GM10266 (cell line): Measurements from ENCODE around the gene TBC1D10B.
A peak's percentile ranks its signal among the peaks of the same experiment; 100 is the strongest.

Experiments
- DNase-seq: peaks from one replicate; pipeline ENCODE4 v3.0.0; 2012; ENCODE audit errors: extremely low spot score
- TF ChIP-seq, protein P1 (sequence below): IDR thresholded peaks from 2 replicates; pipeline ENCODE4 v1.5.1; 2012; ENCODE audit warnings: mild to moderate bottlenecking, low read depth; ENCODE audit not compliant: control insufficient read depth, insufficient read depth; ENCODE audit errors: missing control alignments

The TBC1D10B gene

DNA sequence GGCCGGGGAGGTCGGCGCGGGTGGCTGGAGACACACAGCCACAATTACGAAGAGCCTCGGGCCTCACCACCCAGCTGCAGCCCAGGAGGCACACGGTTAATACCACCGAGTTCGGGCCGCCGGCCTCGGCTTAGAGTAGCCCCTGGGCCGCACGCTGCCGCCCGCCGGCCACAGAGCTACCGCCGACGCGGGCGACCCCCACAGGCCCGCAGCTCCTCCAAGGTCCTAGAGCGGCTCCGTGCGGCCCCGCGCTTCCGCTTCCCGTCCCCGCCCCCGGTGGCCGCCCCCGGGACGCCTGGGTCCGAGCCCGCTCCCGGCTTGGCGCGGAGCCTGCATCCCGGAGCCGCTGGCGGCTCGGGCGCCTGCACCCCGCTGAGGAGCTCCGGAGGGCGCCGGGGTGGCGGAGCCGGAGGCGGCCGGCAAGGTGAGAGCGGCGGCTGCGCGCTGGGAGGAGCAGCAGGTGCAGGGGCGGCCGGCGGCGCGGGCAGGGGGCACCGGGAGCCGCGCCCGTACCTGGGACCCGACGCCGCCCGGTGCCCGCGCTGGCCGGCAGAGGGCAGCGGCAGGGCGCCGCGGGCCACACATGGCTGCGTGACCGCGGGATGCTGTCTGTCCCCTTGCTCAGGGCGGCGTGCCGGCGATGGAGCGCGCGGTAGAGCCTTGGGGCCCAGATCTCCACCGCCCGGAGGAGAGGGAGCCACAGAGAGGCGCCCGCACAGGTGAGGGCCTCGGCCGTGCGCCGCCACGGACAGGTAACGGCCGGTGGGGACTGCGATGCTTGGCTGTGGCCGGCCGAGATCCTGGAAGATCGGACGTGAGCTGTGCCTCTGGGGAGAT lies 25.1 kb upstream of the TBC1D10B start, which contains the start of gene ZNF48:
ZNF48 (plus strand) TSS at position 266 of the 837 bp plus-strand sequence; CDS start at position 641, 375 bp downstream.
- DNase-seq, result peak; percentile 85
- TF ChIP-seq, protein P1, sequence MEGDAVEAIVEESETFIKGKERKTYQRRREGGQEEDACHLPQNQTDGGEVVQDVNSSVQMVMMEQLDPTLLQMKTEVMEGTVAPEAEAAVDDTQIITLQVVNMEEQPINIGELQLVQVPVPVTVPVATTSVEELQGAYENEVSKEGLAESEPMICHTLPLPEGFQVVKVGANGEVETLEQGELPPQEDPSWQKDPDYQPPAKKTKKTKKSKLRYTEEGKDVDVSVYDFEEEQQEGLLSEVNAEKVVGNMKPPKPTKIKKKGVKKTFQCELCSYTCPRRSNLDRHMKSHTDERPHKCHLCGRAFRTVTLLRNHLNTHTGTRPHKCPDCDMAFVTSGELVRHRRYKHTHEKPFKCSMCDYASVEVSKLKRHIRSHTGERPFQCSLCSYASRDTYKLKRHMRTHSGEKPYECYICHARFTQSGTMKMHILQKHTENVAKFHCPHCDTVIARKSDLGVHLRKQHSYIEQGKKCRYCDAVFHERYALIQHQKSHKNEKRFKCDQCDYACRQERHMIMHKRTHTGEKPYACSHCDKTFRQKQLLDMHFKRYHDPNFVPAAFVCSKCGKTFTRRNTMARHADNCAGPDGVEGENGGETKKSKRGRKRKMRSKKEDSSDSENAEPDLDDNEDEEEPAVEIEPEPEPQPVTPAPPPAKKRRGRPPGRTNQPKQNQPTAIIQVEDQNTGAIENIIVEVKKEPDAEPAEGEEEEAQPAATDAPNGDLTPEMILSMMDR, result peak; percentile 69

GRCh38 chr16:30394592-30395154 lies 24.4 kb upstream of the TBC1D10B start:
- no peak for DNase-seq
- TF ChIP-seq, protein P1, result no peak

- DNase-seq, result no peak
- TF ChIP-seq, protein P1, result no peak
Observed at GRCh38 chr16:30383521-30383920, 13.2 kb upstream of the TBC1D10B start.

- TF ChIP-seq, protein P1, result no peak
- peak; percentile 72 for DNase-seq
Observed at GRCh38 chr16:30382111-30382881, 12.0 kb upstream of the TBC1D10B start, which contains the start of gene SEPTIN1. Gene SEPTIN1, minus strand, starts transcription at chr16:30382561. Its CDS starts 19 bp downstream, at chr16:30382542.

DNA sequence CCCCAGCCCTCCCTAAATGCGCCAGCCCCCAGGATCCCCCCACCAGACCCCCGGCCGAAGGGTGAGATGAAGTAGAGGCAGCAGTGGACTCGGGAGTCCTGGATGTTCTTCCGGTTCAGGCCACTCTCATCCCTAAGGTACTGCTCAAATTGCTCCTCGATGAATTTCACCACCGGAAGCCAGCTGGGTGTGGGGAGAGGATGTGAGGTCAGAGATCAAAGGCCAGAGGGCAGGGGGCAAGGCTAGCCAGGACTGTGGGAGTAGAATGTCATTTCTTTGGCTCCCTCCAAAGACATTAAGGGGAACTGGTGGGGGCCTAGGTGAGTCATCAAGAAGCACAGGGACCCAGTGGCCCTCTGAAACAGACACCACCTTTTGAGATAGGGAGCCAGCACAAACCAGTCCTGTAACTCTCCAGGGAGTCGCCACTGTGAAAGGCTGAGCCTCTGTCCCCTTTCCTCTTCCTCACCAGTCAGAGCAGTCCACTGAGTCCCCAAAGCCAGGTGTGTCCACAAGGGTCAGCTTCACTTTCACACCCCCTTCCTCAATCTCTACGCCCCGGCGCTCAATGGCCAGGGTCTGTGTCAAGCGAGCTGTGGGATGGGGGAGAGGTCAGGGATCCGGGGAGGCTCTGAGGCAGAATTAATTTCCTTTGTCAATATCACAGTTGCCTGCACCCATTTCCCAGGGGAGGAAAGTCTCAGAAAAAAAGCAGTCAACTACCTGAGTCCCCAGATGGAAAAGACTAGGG lies 11.2 kb upstream of the TBC1D10B start:
- TF ChIP-seq, protein P1, result no peak
- no peak for DNase-seq

DNA sequence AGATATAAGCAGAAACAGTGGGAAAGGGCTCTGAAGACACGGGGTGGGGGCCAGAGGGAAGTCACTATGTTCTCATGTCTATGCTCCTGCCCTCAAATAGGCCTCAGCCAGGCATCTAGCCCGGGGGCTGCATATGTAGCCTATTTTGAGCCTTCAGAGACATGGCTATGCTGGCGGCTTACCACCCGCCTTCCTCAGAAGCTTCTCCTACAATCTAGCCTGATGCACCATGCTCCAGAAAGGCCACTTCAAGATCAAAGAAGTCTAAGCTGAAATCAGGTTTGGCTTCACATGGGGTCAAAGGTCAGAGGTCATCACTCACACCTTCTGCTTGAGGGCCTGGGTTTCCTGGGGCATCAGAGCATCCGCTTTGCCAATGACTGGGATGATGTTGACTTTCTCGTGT lies 10.5 kb upstream of the TBC1D10B start:
- TF ChIP-seq, protein P1, result no peak

More for the DNA sequence above, 10.5 kb upstream of the TBC1D10B start:
- no peak for DNase-seq
